ENCODE results near the gene RFX8. TPM values are rescaled to one million over a fixed set of nuclear protein-coding genes. Genes with fewer than 3 reads are reported as not detected.
A peak's percentile ranks its signal among the peaks of the same experiment; 100 is the strongest.

Gene RFX8
- total RNA-seq, 1 experiment from 2014 or later: 0.77 TPM

- POLR2A ChIA-PET (ENCODE audit: unreplicated experiment): interaction anchor here (0.5 kb wide), 1 partner anchor 13 kb away, joined by 3 read pairs; no protein-coding TSS in a partner anchor
These were observed 88.2 kb downstream of the RFX8 start for GRCh38 chr2:101386599-101387150.

GRCh38 chr2:101383016-101383541, 91.8 kb downstream of the RFX8 start:
- ATAC-seq: no peak
- no peak for TF ChIP-seq CTCF (conservative IDR thresholded peaks at IDR 0.05; ENCODE audit: low read depth, low read length)
- no peak for TF ChIP-seq EZH2phosphoT487 (IDR thresholded peaks at IDR 0.05; ENCODE audit: borderline replicate concordance, low read length)
- TF ChIP-seq EZH2 (IDR thresholded peaks at IDR 0.05; ENCODE audit: low read length, unreplicated experiment): no peak
- peaks cover 16% of the 10 kb centered on the region for H3K4me1 ChIP-seq (ENCODE audit: insufficient read depth, low read length)
- no peak overlapping the region for H2AFZ ChIP-seq (ENCODE audit: low read length)
- DNase-seq: no peak
- BruUV-seq (replicated peaks): TSS peak; percentile 5
- intact Hi-C loops (cut with micrococcal nuclease): loop anchor here (10.0 kb wide), 1 partner anchor 108 kb away; no protein-coding TSS in a partner anchor
- no peaks in the 10 kb centered on the region for H3K9me3 ChIP-seq (ENCODE audit: low read length)
- no peaks in the 10 kb centered on the region for H3K27me3 ChIP-seq (ENCODE audit: low read length)
- H3K4me2 ChIP-seq (ENCODE audit: low read length): no peak overlapping the region
- POLR2A ChIA-PET (ENCODE audit: unreplicated experiment): no interaction called here
- H3F3A ChIP-seq (ENCODE audit: low read length, unreplicated experiment): no peaks in the 10 kb centered on the region
- no peak overlapping the region for H3K4me3 ChIP-seq (ENCODE audit: low read length)
- H3K9me2 ChIP-seq (replicated peaks; ENCODE audit: low read length): no peaks in the 10 kb centered on the region
- CTCF ChIA-PET: no interaction called here
- peaks cover 47% of the 10 kb centered on the region for H3K79me2 ChIP-seq (ENCODE audit: low read length)
- peaks cover 15% of the 10 kb centered on the region for H3K36me3 ChIP-seq (ENCODE audit: low read depth, low read length)
- H4K20me1 ChIP-seq (ENCODE audit: low read length): no peaks in the 10 kb centered on the region
- H3K27ac ChIP-seq (ENCODE audit: low read length): no peak overlapping the region
- H3K9ac ChIP-seq (ENCODE audit: low read length): no peak overlapping the region

More at GRCh38 chr2:101386599-101387150, 88.2 kb downstream of the RFX8 start:
- no peaks in the 10 kb centered on the region for H3K9me2 ChIP-seq (replicated peaks; ENCODE audit: low read length)
- H3K79me2 ChIP-seq (ENCODE audit: low read length): peaks cover 47% of the 10 kb centered on the region
- intact Hi-C loops (cut with micrococcal nuclease): loop anchor here (5.0 to 10.0 kb wide), 2 partner anchors 112 to 311 kb away; partner anchors contain the start of gene MAP4K4
- no peak for TF ChIP-seq EZH2phosphoT487 (IDR thresholded peaks at IDR 0.05; ENCODE audit: borderline replicate concordance, low read length)
- TF ChIP-seq EZH2 (IDR thresholded peaks at IDR 0.05; ENCODE audit: low read length, unreplicated experiment): no peak
- peaks cover 40% of the 10 kb centered on the region for H3K4me1 ChIP-seq (ENCODE audit: insufficient read depth, low read length)
- peak overlapping the region; percentile 75 for H2AFZ ChIP-seq (ENCODE audit: low read length)
- H3K4me3 ChIP-seq (ENCODE audit: low read length): peak overlapping the region; percentile 90
- no peaks in the 10 kb centered on the region for H4K20me1 ChIP-seq (ENCODE audit: low read length)
- peak overlapping the region; percentile 90 for H3K4me2 ChIP-seq (ENCODE audit: low read length)
- CTCF ChIA-PET: interaction anchor here (0.5 to 3.1 kb wide), 6 partner anchors 10 to 83 kb away, joined by 7 to 31 read pairs (median 16); no protein-coding TSS in a partner anchor
- peaks cover 9% of the 10 kb centered on the region; the same call in 1 of the 2 replicates for H3K36me3 ChIP-seq (ENCODE audit: low read depth, low read length)
- H3K27me3 ChIP-seq (ENCODE audit: low read length): no peaks in the 10 kb centered on the region
- BruUV-seq (replicated peaks): no TSS peak
- no peaks in the 10 kb centered on the region for H3K9me3 ChIP-seq (ENCODE audit: low read length)
- peak overlapping the region; percentile 98 for H3K27ac ChIP-seq (ENCODE audit: low read length)
- ATAC-seq (peak; percentile 35), DNase-seq (no peak)
- H3K9ac ChIP-seq (ENCODE audit: low read length): peak overlapping the region; percentile 81
- H3F3A ChIP-seq (ENCODE audit: low read length, unreplicated experiment): peaks cover 3% of the 10 kb centered on the region

GRCh38 chr2:101382442-101382841, 92.5 kb downstream of the RFX8 start:
- ATAC-seq (no peak), DNase-seq (no peak)
- TF ChIP-seq CTCF (conservative IDR thresholded peaks at IDR 0.05; ENCODE audit: low read depth, low read length): no peak
- TF ChIP-seq EZH2phosphoT487 (IDR thresholded peaks at IDR 0.05; ENCODE audit: borderline replicate concordance, low read length): no peak
- peaks cover 42% of the 10 kb centered on the region for H3K79me2 ChIP-seq (ENCODE audit: low read length)
- H3F3A ChIP-seq (ENCODE audit: low read length, unreplicated experiment): no peaks in the 10 kb centered on the region
- no peak overlapping the region for H3K27ac ChIP-seq (ENCODE audit: low read length)
- H3K4me3 ChIP-seq (ENCODE audit: low read length): no peak overlapping the region
- no peaks in the 10 kb centered on the region for H4K20me1 ChIP-seq (ENCODE audit: low read length)
- H3K36me3 ChIP-seq (ENCODE audit: low read depth, low read length): peaks cover 15% of the 10 kb centered on the region
- intact Hi-C loops (cut with micrococcal nuclease): loop anchor here (10.0 kb wide), 1 partner anchor 108 kb away; no protein-coding TSS in a partner anchor
- no peaks in the 10 kb centered on the region for H3K27me3 ChIP-seq (ENCODE audit: low read length)
- H3K9me3 ChIP-seq (ENCODE audit: low read length): no peaks in the 10 kb centered on the region
- H3K9ac ChIP-seq (ENCODE audit: low read length): no peak overlapping the region
- no peak overlapping the region for H3K4me2 ChIP-seq (ENCODE audit: low read length)
- no peak overlapping the region for H2AFZ ChIP-seq (ENCODE audit: low read length)
- ChIA-PET CTCF (no interaction called here), POLR2A (ENCODE audit: unreplicated experiment) (no interaction called here)
- peaks cover 10% of the 10 kb centered on the region; the same call in 1 of the 2 replicates for H3K4me1 ChIP-seq (ENCODE audit: insufficient read depth, low read length)
- no TSS peak for BruUV-seq (replicated peaks)
- no peaks in the 10 kb centered on the region for H3K9me2 ChIP-seq (replicated peaks; ENCODE audit: low read length)

All from PC-3 (cell line).